ENCODE data around the gene PIWIL4.

Gene PIWIL4

GRCh38 chr11:94665116-94665659, 98.0 kb downstream of the PIWIL4 start:
- no peak for DNase-seq (ENCODE audit: low spot score)

- no peak for DNase-seq (ENCODE audit: low spot score)
Observed at GRCh38 chr11:94666792-94667721, 99.9 kb downstream of the PIWIL4 start.

- DNase-seq (ENCODE audit: low spot score): no peak
Observed at GRCh38 chr11:94668212-94668793, 101.1 kb downstream of the PIWIL4 start.

- DNase-seq (ENCODE audit: low spot score): no peak
Observed at GRCh38 chr11:94669023-94669422, 101.9 kb downstream of the PIWIL4 start.

Measured in AG08396 (cell line).